HTERT RPE-1 (cell line): ENCODE measurements around the gene CCDC187.

ENCODE experiments used
- in situ Hi-C: fragments of 300-500 bp; cut with MboI; formaldehyde crosslinking; loops from 4 replicates; pipeline ENCODE4 v1.14.3; 2020; ENCODE audit warnings: low sequenced_read_pairs

Gene CCDC187

GRCh38 chr9:136286987-136287379 lies 16.9 kb downstream of the CCDC187 start:
- in situ Hi-C loops = no loop called here

DNA sequence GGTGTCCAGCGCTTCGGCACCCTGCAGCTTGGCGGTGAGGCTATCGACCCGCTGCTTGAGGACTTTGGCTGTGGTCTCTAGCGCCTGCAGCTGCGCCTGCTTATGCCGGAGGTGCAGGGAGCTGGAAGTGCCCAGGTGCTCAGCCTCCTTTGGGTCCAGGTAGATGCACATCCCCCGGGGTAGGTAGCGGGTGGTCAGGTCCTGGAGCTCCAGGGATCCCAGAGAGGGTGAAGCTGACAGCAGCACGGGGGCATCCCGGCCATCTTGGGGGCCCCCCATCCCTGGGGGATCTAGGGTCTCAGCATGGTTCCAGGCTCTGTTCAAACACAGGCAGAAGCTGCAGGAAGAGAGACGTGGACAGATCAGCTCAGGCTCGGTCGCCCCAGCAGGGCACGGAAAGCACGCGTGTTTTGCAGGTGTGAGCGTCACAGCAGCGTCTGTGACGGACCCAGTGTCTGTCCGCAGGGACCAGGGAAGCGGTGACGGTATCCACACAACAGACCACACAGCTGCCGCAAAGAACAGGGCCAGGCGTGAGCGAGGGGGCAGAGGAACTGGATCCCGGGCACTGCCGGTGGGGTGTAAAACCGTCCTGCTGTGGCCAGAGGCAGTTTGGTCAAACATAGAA lies 17.4 kb downstream of the CCDC187 start:
- in situ Hi-C loops = no loop called here

GRCh38 chr9:136285501-136286358 lies 18.2 kb downstream of the CCDC187 start:
- in situ Hi-C loops = no loop called here

- in situ Hi-C loops = no loop called here
Observed at GRCh38 chr9:136284951-136285350, 18.9 kb downstream of the CCDC187 start.

- in situ Hi-C loops = no loop called here
Observed at GRCh38 chr9:136284311-136284710, 19.6 kb downstream of the CCDC187 start.

DNA sequence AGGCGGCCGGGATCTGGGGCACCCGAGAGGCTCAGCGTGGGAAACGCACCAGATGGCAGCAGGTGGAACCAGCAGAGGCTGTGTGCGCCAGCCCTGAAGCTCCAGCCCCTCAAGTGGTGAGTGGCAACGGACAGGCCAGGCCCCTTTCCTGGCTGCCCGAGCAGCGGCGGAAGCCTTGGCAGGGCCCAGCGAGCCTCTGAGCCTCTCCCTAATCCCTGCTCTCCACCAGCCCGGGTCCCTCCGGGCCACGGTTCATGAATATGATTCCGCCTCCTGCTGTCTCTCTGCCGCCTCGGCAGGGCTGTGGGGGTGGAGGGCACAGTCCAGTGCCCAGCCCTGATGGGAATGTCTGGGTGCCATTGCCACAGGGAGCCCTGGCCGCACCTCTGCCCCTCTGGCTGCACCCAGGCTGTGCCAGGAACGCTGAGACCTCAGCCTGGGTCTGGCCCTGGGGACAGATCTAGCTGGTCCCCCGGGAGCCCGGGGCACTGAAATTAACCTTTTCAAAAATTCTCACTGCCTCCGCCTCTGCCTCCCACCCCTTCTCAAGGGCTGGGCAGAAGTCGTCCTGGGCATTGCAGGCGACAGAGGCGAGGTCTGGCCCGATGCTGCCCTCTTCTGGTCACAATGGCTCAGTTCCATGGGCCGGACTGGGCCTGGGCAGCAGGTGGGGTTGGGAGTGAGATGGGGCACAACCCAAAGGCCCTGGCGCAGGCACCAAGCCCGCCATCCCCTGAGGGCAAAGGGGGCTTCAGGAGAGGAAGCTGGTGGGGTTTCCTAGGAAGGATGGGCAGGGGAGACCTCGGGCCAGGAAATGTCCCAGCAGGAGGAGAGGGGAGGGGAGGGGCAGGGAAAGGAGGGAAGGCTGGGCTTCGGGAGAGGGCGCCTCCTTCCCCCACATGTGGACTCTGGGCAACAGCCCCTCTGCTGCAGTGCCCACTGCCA lies 20.3 kb downstream of the CCDC187 start:
- in situ Hi-C loops = no loop called here

DNA sequence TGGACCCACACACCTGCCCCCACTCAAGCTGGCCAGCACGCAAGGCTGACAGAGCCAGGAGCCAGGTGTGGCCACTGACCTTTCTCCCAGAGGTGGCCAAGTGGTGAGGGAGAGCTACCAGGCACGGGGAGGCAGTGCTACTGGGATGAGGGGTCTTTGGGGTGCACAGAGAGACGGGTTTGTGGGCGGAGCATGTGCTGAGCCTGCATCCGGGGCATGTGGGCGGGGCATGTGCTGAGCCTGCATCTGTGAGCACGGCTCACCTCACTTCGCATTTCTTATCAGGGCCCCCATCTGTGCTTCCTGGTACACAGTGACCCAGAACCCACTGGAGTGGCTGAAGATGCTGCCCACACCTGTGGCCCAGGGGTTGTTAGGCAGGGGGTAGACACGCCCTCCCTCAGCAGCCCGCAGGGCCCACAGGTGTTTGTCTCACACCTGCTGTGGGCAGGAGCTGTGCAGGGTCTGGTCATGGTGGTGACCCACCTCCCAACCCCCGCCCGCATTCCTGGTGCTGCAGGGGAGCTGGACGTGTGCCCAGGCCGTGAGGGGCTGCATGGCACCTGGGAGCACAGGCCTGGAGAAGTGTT lies 21.5 kb downstream of the CCDC187 start:
- in situ Hi-C loops = no loop called here

DNA sequence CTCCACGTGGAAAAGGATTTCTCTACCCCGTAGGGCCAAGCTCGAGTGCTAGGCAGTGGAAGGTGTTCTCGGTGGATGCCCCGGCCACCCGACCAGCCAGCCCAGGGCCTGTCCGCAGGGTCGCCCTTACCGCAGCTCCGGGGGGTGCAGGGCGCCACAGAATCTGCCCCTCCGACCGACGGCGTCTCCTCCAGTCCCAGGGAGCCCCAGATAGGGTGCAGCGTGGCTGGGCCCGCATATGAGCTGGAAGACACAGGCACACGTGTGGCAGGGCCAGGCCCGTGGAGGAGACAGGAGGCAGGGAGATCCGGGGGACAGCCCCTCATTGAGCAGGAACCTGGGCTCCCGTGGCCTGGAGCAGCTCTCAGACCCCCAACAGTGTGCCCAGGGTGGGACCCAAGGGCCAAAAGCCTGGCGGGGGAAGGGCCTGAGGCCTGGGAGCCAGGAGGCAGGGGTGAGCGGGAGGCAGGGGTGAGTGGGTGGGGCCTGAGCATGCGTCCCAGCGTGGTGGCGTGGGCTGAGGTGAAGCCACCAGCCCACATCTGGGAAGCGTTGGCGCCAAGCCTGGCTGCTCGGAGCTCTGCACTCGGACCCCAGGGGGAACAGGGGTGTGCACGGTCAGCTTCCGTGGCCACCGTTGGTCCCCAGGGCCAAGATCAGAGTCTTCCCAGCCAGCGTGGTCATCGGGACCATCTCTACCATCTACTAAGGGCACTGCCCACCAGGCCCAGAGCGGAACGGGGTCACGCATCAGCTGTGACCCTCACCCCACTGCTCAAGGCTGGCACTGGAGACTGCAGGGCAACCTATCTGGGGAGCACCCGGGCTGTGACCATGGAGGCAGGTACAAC lies 22.2 kb downstream of the CCDC187 start:
- in situ Hi-C loops = no loop called here

GRCh38 chr9:136280535-136281315 lies 23.2 kb downstream of the CCDC187 start:
- in situ Hi-C loops = no loop called here

DNA sequence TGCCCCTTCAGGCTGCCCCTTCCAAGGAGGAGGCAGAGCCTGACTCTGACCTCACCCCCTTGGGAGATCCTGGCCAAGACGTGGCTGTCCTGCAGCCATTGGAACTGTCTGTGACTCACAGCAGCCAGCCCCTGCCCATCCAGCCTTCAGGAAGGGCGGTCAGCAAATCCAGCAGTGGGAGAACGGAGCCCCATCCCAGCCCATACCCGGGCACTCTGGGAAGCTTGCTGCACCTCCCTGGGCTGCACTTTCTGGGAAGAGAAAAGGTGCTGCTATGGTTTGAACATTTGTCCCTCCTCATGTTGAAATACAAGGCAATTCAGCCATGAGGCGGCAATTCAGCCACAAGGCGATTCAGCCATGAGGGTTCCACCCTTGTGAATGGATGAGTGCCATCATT lies 24.4 kb downstream of the CCDC187 start:
- in situ Hi-C loops = no loop called here

GRCh38 chr9:136278894-136279293 lies 25.0 kb downstream of the CCDC187 start:
- in situ Hi-C loops = no loop called here

GRCh38 chr9:136278221-136278620 lies 25.7 kb downstream of the CCDC187 start:
- in situ Hi-C loops = no loop called here

DNA sequence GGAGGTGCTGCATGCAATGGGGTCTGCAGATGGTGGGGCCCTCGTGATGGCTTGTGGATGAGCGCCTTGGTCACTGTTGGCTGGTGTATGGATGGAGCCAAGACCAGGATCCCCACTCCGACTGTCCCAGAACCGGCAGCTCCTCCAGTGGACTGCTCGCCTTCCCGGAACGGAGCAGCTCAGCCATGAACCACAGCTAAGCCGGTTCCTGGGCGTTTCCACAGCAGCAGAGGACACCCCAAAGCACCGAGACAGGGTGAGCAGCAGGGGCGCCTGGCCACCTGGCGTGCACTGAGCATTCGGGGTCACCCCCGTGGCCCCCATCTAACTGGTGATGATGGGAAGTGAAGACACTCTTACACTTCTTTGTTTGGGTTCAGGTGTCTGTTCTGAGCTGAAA lies 26.1 kb downstream of the CCDC187 start:
- in situ Hi-C loops = no loop called here

- in situ Hi-C loops = no loop called here
Observed at GRCh38 chr9:136276716-136277115, 27.2 kb downstream of the CCDC187 start.

GRCh38 chr9:136275655-136276429 lies 28.1 kb downstream of the CCDC187 start:
- in situ Hi-C loops = no loop called here

GRCh38 chr9:136274786-136275654 lies 28.9 kb downstream of the CCDC187 start:
- in situ Hi-C loops = no loop called here

DNA sequence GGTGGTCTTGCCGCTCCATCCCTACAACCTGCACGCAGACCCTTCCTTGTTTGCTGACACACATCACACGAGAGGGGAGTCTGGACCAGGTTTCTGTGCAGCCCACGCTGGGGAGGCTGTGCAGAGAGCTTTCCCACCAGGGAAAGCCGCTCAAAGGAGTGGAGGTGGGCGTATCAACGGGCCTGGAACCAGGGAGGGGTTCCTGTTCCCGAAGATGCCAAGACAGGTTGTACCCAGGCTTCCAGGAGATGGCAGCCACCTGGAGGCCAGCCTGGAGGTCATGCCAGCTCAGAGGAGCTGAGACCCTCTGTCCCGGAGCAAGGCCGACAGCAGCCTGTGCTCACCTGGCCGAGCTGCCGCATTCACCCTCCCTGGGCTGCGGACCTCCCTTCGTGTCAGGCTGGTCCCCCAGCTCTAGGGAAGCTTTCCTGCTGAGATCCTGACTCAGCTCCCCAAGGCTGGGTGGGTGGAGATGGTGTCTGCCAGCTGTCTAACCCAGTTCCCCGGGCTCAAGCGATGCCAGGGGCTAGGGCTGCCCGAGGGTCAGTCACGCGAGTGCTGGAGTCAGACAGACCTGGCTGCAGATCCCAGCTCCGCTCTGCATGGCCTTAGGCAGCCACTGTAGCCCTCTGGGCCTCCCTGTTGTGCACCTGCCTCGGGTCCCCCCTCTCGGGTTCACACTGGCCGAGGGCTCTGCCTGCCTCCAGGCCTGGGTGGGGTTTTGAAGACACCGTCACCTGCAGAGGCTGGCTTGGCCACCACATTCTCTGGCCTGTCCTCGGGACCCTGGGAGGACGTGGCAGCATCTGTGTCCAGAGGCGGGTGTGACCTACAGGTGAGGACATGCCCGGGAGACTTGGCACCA lies 29.7 kb downstream of the CCDC187 start:
- in situ Hi-C loops = no loop called here
